HL-60 (cell line): ENCODE data around the gene INTS13.

Experiments
- DNase-seq, 2 experiments: peaks; one replicate each; pipeline ENCODE4 v3.0.0-alpha.2; 2010 to 2020; ENCODE audit warnings: low read depth in 1 of 2, low spot score in 1 of 2
- H3K27ac ChIP-seq: fragments of 250-450 bp; sonication (Bioruptor Pico); replicated peaks from 2 replicates; pipeline ENCODE4 v1.5.1; 2020; ENCODE audit warnings: mild to moderate bottlenecking, moderate library complexity
- H3K27me3 ChIP-seq: fragments of 250-450 bp; sonication (Bioruptor Pico); 2 replicates; pipeline ENCODE4 v1.5.1; 2021; ENCODE audit warnings: mild to moderate bottlenecking, moderate library complexity; ENCODE audit not compliant: insufficient read depth, poor library complexity, severe bottlenecking
- H3K4me3 ChIP-seq: replicated peaks from 2 replicates; pipeline ENCODE4 v1.5.1; 2011; ENCODE audit warnings: mild to moderate bottlenecking, control low read depth, low read length; ENCODE audit not compliant: insufficient read depth
- CTCF ChIP-seq: IDR thresholded peaks from one replicate; pipeline ENCODE4 v1.5.1; 2011; ENCODE audit warnings: low read length, control low read depth, inconsistent platforms; ENCODE audit not compliant: insufficient read depth
- GABPA ChIP-seq: IDR thresholded peaks from 2 replicates; pipeline ENCODE4 v1.6.1; 2012; ENCODE audit warnings: low read depth
- POLR2AphosphoS5 ChIP-seq: IDR thresholded peaks from 2 replicates; pipeline ENCODE4 v1.6.1; 2012; ENCODE audit warnings: low read depth
- SPI1 ChIP-seq: IDR thresholded peaks from 2 replicates; pipeline ENCODE4 v1.6.1; 2012; ENCODE audit warnings: low read depth, mild to moderate bottlenecking, borderline replicate concordance
- TF ChIP-seq, protein P1 (sequence below): IDR thresholded peaks from 2 replicates; pipeline ENCODE4 v1.6.1; 2012; ENCODE audit warnings: low read depth; ENCODE audit not compliant: insufficient replicate concordance

INTS13 gene

DNA sequence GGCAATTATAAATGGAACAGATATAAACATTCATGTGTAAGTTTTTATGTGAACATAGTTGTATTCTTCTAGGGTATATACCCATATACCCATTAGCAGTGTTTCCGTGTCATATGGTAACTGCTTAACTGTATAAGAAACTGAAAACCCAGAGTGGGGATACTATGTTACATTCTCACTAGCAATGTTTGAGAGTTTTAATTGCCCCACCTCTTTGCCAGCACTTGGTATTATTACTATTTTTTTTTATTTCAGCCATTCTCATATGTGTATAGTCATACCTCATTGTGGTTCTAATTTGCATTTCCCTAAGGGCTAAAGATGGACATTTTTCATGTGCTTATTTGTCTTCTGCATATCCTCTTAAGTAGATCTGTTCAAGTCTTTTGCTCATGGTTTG, 76.1 kb downstream of the INTS13 start:
- no peak for DNase-seq
- TF ChIP-seq CTCF (no peak), GABPA (no peak), SPI1 (no peak), POLR2AphosphoS5 (no peak)
- TF ChIP-seq, protein P1, sequence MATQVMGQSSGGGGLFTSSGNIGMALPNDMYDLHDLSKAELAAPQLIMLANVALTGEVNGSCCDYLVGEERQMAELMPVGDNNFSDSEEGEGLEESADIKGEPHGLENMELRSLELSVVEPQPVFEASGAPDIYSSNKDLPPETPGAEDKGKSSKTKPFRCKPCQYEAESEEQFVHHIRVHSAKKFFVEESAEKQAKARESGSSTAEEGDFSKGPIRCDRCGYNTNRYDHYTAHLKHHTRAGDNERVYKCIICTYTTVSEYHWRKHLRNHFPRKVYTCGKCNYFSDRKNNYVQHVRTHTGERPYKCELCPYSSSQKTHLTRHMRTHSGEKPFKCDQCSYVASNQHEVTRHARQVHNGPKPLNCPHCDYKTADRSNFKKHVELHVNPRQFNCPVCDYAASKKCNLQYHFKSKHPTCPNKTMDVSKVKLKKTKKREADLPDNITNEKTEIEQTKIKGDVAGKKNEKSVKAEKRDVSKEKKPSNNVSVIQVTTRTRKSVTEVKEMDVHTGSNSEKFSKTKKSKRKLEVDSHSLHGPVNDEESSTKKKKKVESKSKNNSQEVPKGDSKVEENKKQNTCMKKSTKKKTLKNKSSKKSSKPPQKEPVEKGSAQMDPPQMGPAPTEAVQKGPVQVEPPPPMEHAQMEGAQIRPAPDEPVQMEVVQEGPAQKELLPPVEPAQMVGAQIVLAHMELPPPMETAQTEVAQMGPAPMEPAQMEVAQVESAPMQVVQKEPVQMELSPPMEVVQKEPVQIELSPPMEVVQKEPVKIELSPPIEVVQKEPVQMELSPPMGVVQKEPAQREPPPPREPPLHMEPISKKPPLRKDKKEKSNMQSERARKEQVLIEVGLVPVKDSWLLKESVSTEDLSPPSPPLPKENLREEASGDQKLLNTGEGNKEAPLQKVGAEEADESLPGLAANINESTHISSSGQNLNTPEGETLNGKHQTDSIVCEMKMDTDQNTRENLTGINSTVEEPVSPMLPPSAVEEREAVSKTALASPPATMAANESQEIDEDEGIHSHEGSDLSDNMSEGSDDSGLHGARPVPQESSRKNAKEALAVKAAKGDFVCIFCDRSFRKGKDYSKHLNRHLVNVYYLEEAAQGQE: no peak
- Histone ChIP-seq H3K27me3 (no peaks in the 10 kb centered on the region), H3K27ac (no peak overlapping the region), H3K4me3 (no peak overlapping the region)

- H3K4me3 ChIP-seq: no peak overlapping the region
- H3K27me3 ChIP-seq: no peaks in the 10 kb centered on the region
- no peak for DNase-seq
- H3K27ac ChIP-seq: no peak overlapping the region
- TF ChIP-seq GABPA: no peak
- TF ChIP-seq, protein P1: no peak
- no peak for TF ChIP-seq POLR2AphosphoS5
- TF ChIP-seq CTCF: no peak
- TF ChIP-seq SPI1: peak; percentile 45; the same call in 1 of the 2 replicates
These were observed 80.2 kb downstream of the INTS13 start for GRCh38 chr12:26857465-26858176.

- DNase-seq: no peak
- no peak for TF ChIP-seq CTCF
- no peak for TF ChIP-seq POLR2AphosphoS5
- TF ChIP-seq GABPA: no peak
- TF ChIP-seq, protein P1: no peak
- no peak for TF ChIP-seq SPI1
- Histone ChIP-seq H3K27ac (no peak overlapping the region), H3K27me3 (no peaks in the 10 kb centered on the region), H3K4me3 (no peak overlapping the region)
These were observed 82.4 kb downstream of the INTS13 start for GRCh38 chr12:26855337-26855736.
